GM23338 (cell line): ENCODE measurements around the gene TAGLN2.

ENCODE experiments used
- CTCF ChIP-seq, 2 experiments: fragments of 200-600 bp in 1 of 2; sonication (generic) in 1 of 2; conservative IDR thresholded peaks; 2 replicates each; pipeline versions ENCODE4 v1.5.1 to v1.6.1; 2016 to 2017; ENCODE audit warnings: antibody characterized with exemption in 2 of 2, low read depth in 2 of 2, mild to moderate bottlenecking in 2 of 2, moderate library complexity in 1 of 2
- EZH2 ChIP-seq: fragments of 200-600 bp; sonication (generic); IDR thresholded peaks from one replicate; pipeline ENCODE4 v1.8.0; 2017; ENCODE audit warnings: antibody characterized with exemption, mild to moderate bottlenecking, low read depth; ENCODE audit not compliant: unreplicated experiment
- POLR2AphosphoS5 ChIP-seq: IDR thresholded peaks from 2 replicates; pipeline ENCODE4 v1.6.1; 2016; ENCODE audit warnings: antibody characterized with exemption, low read depth
- REST ChIP-seq: IDR thresholded peaks from one replicate; pipeline ENCODE4 v1.6.1; 2018; ENCODE audit warnings: antibody characterized with exemption; ENCODE audit not compliant: unreplicated experiment

GRCh38 chr1:159937054-159937750 lies 11.9 kb upstream of the TAGLN2 start:
- no peak for TF ChIP-seq POLR2AphosphoS5
- no peak for TF ChIP-seq EZH2
- no peak for TF ChIP-seq CTCF (conservative IDR thresholded peaks at IDR 0.05; ENCODE audit: low read depth in 2 of 2)
- TF ChIP-seq REST, result no peak
